WTC11 (cell line): ENCODE results near the gene GDF7. TPM values are rescaled to one million over a fixed set of nuclear protein-coding genes. Genes with fewer than 3 reads are reported as not detected.

Source experiments
- ATAC-seq: fragments of 200-7000 bp; cut with Tn5 transposase; 2 replicates; pipeline ENCODE4 v1.10.0; 2021; ENCODE audit warnings: mild to moderate bottlenecking, moderate library complexity
- CTCF ChIA-PET: fragments of 300-600 bp; sonication (Branson Sonifier 250); formaldehyde crosslinking; loops from one replicate; lab custom pipeline; 2021; ENCODE audit warnings: antibody characterized with exemption; lab: Charles Lee
- POLR2A ChIA-PET: fragments of 350-600 bp; sonication (Branson Sonifier 250); formaldehyde crosslinking; loops from one replicate; lab custom pipeline; 2021; ENCODE audit warnings: antibody characterized with exemption; lab: Charles Lee
- DNase-seq: peaks from one replicate; pipeline ENCODE4 v3.0.0; 2021; ENCODE audit warnings: low spot score
- H3K27ac Mint-ChIP-seq: 2 replicates; pipeline ENCODE4 v1.8.0; 2021; ENCODE audit warnings: mixed read lengths
- H3K27me3 Mint-ChIP-seq: 2 replicates; pipeline ENCODE4 v1.8.0; 2021; ENCODE audit warnings: low read depth, mild to moderate bottlenecking, moderate library complexity, mixed read lengths
- H3K36me3 Mint-ChIP-seq: 2 replicates; pipeline ENCODE4 v1.8.0; 2021; ENCODE audit warnings: mixed read lengths
- H3K4me1 Mint-ChIP-seq: 2 replicates; pipeline ENCODE4 v1.8.0; 2022; ENCODE audit warnings: mixed read lengths
- H3K4me3 Mint-ChIP-seq: 2 replicates; pipeline ENCODE4 v1.8.0; 2021; ENCODE audit warnings: mild to moderate bottlenecking, moderate library complexity, mixed read lengths
- H3K9me3 Mint-ChIP-seq: 2 replicates; pipeline ENCODE4 v1.8.0; 2021; ENCODE audit warnings: mixed read lengths
- ELF4 ChIP-seq: sonication (generic); formaldehyde crosslinking; IDR thresholded peaks from 2 replicates; pipeline ENCODE4 v1.8.1; 2022; ENCODE audit warnings: low read depth, mild to moderate bottlenecking, moderate library complexity, missing genetic modification reagents
- ETV6 ChIP-seq: sonication (generic); formaldehyde crosslinking; IDR thresholded peaks from 2 replicates; pipeline ENCODE4 v1.8.1; 2022; ENCODE audit warnings: mild to moderate bottlenecking, missing genetic modification reagents
- HMGA2 ChIP-seq: fragments of 250-450 bp; sonication (Bioruptor Pico); IDR thresholded peaks from 2 replicates; pipeline ENCODE4 v1.4.0; 2021; ENCODE audit warnings: mild to moderate bottlenecking, moderate library complexity
- JAZF1 ChIP-seq: fragments of 250-450 bp; sonication (Bioruptor Pico); IDR thresholded peaks from 2 replicates; pipeline ENCODE4 v1.9.0; 2021; ENCODE audit warnings: moderate library complexity, mild to moderate bottlenecking, inconsistent platforms
- NR1H2 ChIP-seq: sonication (generic); formaldehyde crosslinking; IDR thresholded peaks from 2 replicates; pipeline ENCODE4 v1.9.0; 2021; ENCODE audit warnings: mild to moderate bottlenecking, moderate library complexity, missing genetic modification reagents
- NR3C1 ChIP-seq: sonication (generic); formaldehyde crosslinking; conservative IDR thresholded peaks from 2 replicates; pipeline ENCODE4 v1.8.1; 2023; ENCODE audit warnings: low read depth, mild to moderate bottlenecking, missing genetic modification reagents
- SMAD3 ChIP-seq: sonication (generic); formaldehyde crosslinking; IDR thresholded peaks from 2 replicates; pipeline ENCODE4 v1.8.0; 2022; ENCODE audit warnings: missing genetic modification reagents, mild to moderate bottlenecking, borderline replicate concordance
- TCF7 ChIP-seq: sonication (generic); formaldehyde crosslinking; IDR thresholded peaks from 2 replicates; pipeline ENCODE4 v1.8.0; 2022; ENCODE audit warnings: mild to moderate bottlenecking, low read depth, missing genetic modification reagents, moderate library complexity
- ZBTB21 ChIP-seq: sonication (generic); formaldehyde crosslinking; IDR thresholded peaks from 2 replicates; pipeline ENCODE4 v1.8.1; 2023; ENCODE audit warnings: mild to moderate bottlenecking, missing genetic modification reagents, borderline replicate concordance
- total RNA-seq: library from RNA; stranded (reverse); gene quantifications from 3 replicates; pipeline ENCODE4 v1.2.3, GENCODE V29; 2021
- TF ChIP-seq, protein P1 (sequence below): fragments of 250-450 bp; sonication (Bioruptor Pico); IDR thresholded peaks from 2 replicates; pipeline ENCODE4 v1.9.0; 2021; ENCODE audit warnings: mild to moderate bottlenecking
- TF ChIP-seq, protein P2 (sequence below): sonication (generic); formaldehyde crosslinking; IDR thresholded peaks from 2 replicates; pipeline ENCODE4 v1.8.1; 2022; ENCODE audit warnings: mild to moderate bottlenecking, moderate library complexity, missing genetic modification reagents
- TF ChIP-seq, protein P3 (sequence below): sonication (generic); formaldehyde crosslinking; IDR thresholded peaks from 2 replicates; pipeline ENCODE4 v1.8.1; 2022; ENCODE audit warnings: low read depth, missing genetic modification reagents, borderline replicate concordance
- TF ChIP-seq, protein P4 (sequence below): sonication (generic); formaldehyde crosslinking; IDR thresholded peaks from 2 replicates; pipeline ENCODE4 v1.8.0; 2022; ENCODE audit warnings: mild to moderate bottlenecking, missing genetic modification reagents
- TF ChIP-seq, protein P5 (sequence below): fragments of 250-450 bp; sonication (Bioruptor Pico); IDR thresholded peaks from 2 replicates; pipeline ENCODE4 v1.8.0; 2021; ENCODE audit warnings: mild to moderate bottlenecking
- TF ChIP-seq, protein P6 (sequence below): fragments of 200-600 bp; IDR thresholded peaks from 2 replicates; pipeline ENCODE4 v1.8.0; 2022; ENCODE audit warnings: antibody characterized with exemption
- TF ChIP-seq, protein P7 (sequence below): fragments of 250-450 bp; sonication (Bioruptor Pico); IDR thresholded peaks from 2 replicates; pipeline ENCODE4 v1.9.0; 2021; ENCODE audit warnings: mild to moderate bottlenecking

Gene GDF7
- total RNA-seq, 1 experiment from 2014 or later: 0.55 TPM

DNA sequence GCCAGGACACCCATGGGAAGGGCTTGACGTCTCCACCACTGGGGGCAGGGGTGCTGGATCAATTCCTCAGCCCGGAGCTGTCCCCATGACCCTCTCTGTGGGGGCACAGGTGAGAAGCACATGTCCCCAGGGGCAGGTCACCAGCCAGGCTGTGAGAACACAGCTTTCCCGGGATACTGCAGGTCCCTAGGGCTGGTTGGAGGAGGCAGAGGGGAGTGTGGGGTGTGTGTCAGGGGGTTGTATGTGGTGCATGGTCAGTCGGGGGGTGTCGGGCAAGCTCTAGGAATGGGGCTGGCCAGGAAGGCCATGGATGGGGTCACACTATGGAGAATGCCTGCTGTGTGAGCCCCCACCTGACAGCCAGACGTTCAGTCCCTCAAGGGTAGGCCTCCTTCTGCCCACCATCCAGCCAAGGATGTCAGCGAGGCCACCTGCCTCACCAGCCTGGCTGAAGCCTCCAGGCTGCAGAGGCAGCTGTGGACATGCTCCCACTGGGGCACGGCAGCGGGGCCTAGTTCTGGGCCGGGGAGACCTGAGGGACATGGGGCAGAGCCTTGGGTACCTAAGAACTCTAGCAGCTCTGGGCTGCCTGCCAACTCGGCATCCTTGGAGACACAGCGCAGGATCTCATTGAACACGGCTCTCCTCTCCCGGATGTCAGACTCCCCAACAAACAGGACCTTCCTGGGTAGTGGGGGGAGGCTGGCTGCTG lies 26.4 kb upstream of the GDF7 start:
- Mint-ChIP-seq H3K4me3 (no peak overlapping the region), H3K9me3 (no peaks in the 10 kb centered on the region)
- CTCF ChIA-PET: interaction anchor here (0.9 to 1.6 kb wide), 4 partner anchors 11 to 261 kb away, joined by 3 read pairs; no protein-coding TSS in a partner anchor

More for the DNA sequence above, 26.4 kb upstream of the GDF7 start:
- Mint-ChIP-seq H3K27me3 (no peaks in the 10 kb centered on the region), H3K4me1 (peaks cover 3% of the 10 kb centered on the region), H3K36me3 (peaks cover 6% of the 10 kb centered on the region; the same call in 1 of the 2 replicates), H3K27ac (no peak overlapping the region)
- TF ChIP-seq HMGA2 (CRISPR knock-in tag): no peak
- TF ChIP-seq TCF7: no peak
- no peak for TF ChIP-seq ELF4 (CRISPR knock-in tag)
- TF ChIP-seq, protein P1, sequence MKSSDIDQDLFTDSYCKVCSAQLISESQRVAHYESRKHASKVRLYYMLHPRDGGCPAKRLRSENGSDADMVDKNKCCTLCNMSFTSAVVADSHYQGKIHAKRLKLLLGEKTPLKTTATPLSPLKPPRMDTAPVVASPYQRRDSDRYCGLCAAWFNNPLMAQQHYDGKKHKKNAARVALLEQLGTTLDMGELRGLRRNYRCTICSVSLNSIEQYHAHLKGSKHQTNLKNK (CRISPR knock-in tag): no peak
- TF ChIP-seq NR1H2 (CRISPR knock-in tag): no peak
- TF ChIP-seq, protein P2, sequence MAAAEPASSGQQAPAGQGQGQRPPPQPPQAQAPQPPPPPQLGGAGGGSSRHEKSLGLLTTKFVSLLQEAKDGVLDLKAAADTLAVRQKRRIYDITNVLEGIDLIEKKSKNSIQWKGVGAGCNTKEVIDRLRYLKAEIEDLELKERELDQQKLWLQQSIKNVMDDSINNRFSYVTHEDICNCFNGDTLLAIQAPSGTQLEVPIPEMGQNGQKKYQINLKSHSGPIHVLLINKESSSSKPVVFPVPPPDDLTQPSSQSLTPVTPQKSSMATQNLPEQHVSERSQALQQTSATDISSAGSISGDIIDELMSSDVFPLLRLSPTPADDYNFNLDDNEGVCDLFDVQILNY: no peak
- TF ChIP-seq, protein P3, sequence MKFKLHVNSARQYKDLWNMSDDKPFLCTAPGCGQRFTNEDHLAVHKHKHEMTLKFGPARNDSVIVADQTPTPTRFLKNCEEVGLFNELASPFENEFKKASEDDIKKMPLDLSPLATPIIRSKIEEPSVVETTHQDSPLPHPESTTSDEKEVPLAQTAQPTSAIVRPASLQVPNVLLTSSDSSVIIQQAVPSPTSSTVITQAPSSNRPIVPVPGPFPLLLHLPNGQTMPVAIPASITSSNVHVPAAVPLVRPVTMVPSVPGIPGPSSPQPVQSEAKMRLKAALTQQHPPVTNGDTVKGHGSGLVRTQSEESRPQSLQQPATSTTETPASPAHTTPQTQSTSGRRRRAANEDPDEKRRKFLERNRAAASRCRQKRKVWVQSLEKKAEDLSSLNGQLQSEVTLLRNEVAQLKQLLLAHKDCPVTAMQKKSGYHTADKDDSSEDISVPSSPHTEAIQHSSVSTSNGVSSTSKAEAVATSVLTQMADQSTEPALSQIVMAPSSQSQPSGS (CRISPR knock-in tag): no peak
- TF ChIP-seq SMAD3 (CRISPR knock-in tag): no peak
- TF ChIP-seq, protein P4, sequence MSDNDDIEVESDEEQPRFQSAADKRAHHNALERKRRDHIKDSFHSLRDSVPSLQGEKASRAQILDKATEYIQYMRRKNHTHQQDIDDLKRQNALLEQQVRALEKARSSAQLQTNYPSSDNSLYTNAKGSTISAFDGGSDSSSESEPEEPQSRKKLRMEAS (CRISPR knock-in tag): no peak
- TF ChIP-seq, protein P5, sequence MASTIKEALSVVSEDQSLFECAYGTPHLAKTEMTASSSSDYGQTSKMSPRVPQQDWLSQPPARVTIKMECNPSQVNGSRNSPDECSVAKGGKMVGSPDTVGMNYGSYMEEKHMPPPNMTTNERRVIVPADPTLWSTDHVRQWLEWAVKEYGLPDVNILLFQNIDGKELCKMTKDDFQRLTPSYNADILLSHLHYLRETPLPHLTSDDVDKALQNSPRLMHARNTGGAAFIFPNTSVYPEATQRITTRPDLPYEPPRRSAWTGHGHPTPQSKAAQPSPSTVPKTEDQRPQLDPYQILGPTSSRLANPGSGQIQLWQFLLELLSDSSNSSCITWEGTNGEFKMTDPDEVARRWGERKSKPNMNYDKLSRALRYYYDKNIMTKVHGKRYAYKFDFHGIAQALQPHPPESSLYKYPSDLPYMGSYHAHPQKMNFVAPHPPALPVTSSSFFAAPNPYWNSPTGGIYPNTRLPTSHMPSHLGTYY (CRISPR knock-in tag): no peak
- no peak for TF ChIP-seq NR3C1 (CRISPR knock-in tag)
- no peak for TF ChIP-seq ETV6 (CRISPR knock-in tag)
- TF ChIP-seq, protein P6, sequence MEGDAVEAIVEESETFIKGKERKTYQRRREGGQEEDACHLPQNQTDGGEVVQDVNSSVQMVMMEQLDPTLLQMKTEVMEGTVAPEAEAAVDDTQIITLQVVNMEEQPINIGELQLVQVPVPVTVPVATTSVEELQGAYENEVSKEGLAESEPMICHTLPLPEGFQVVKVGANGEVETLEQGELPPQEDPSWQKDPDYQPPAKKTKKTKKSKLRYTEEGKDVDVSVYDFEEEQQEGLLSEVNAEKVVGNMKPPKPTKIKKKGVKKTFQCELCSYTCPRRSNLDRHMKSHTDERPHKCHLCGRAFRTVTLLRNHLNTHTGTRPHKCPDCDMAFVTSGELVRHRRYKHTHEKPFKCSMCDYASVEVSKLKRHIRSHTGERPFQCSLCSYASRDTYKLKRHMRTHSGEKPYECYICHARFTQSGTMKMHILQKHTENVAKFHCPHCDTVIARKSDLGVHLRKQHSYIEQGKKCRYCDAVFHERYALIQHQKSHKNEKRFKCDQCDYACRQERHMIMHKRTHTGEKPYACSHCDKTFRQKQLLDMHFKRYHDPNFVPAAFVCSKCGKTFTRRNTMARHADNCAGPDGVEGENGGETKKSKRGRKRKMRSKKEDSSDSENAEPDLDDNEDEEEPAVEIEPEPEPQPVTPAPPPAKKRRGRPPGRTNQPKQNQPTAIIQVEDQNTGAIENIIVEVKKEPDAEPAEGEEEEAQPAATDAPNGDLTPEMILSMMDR: no peak
- TF ChIP-seq, protein P7, sequence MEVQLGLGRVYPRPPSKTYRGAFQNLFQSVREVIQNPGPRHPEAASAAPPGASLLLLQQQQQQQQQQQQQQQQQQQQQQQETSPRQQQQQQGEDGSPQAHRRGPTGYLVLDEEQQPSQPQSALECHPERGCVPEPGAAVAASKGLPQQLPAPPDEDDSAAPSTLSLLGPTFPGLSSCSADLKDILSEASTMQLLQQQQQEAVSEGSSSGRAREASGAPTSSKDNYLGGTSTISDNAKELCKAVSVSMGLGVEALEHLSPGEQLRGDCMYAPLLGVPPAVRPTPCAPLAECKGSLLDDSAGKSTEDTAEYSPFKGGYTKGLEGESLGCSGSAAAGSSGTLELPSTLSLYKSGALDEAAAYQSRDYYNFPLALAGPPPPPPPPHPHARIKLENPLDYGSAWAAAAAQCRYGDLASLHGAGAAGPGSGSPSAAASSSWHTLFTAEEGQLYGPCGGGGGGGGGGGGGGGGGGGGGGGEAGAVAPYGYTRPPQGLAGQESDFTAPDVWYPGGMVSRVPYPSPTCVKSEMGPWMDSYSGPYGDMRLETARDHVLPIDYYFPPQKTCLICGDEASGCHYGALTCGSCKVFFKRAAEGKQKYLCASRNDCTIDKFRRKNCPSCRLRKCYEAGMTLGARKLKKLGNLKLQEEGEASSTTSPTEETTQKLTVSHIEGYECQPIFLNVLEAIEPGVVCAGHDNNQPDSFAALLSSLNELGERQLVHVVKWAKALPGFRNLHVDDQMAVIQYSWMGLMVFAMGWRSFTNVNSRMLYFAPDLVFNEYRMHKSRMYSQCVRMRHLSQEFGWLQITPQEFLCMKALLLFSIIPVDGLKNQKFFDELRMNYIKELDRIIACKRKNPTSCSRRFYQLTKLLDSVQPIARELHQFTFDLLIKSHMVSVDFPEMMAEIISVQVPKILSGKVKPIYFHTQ: no peak
- no peak for TF ChIP-seq ZBTB21
- no peak for TF ChIP-seq JAZF1 (CRISPR knock-in tag)
- POLR2A ChIA-PET: interaction anchor here (1.2 kb wide), 1 partner anchor 194 kb away, joined by 5 read pairs; the partner anchor contains the start of gene RHOB
- ATAC-seq: no peak
- DNase-seq: no peak
